ENCODE data around the gene IFNG-AS1. TPM values are rescaled to one million over a fixed set of nuclear protein-coding genes. Genes with fewer than 3 reads are reported as not detected.

The IFNG-AS1 gene
- 1 to 10 TPM in 1 of 2 donors, under 1 TPM in 1; 0.15 to 1.0 TPM for total RNA-seq
- long read RNA-seq, partial matches to known transcripts: 0 of 2 reads
- long read RNA-seq, other reads (novel, unspliced or antisense): 2 of 2 reads

DNA sequence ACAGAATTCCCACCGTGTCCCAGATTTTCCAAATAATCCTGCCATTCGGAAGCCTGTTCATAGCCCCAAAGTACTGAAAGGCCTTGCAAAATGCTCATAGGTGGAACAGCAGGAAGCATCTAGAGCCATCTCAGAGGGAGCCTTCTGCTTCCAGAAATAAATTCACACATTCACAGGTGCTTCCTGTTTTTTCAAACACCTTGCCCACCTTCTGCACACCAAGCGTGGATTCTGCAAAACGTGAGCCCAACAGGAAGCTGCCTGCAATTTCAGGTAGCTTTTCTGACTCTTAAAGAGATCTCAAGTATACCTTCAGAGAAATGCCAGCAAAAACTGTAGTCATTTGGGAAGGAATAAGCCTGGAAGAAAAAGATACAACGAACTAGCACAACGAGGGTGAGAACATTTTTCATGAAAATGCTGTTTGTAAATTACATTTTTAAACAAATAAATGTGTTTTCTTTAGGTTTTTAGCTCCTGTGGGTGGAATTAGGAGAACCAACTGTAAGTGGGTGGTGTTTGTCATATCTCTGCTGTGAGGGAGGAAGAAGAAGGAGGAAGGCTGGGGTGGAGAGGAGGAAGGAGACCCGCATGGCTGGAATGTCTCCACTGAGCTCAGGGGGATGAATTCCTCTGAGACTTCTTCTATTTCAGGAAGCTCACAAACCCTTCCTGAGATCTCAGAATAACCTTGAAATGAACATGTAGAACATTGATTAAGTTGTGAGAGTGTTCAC is at the start of gene IFNG-AS1:
IFNG-AS1 (plus strand) TSS at position 264 of the 737 bp plus-strand sequence.
- DNase-seq (no peak), ATAC-seq (no peak)
- intact Hi-C loops (cut with DNase I): no loop called here

DNA sequence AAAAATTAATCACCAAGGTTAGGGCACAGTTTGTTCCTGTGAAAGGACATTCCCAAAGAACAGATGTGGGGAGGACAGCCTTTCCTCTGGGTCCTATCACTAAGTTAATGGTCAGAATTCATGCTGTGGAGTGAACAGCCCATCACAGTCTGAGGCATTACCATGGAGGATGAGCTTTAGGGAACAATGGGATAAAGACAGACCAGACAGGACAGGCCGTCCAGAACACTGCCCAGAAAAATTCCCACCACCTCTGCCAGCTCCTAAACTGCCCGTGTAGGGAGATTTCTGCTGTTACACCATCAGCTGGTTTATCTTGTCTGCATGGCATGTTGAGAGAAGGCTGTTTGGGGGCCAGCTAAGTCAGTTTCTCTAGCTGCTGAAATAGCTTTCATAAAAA is 49.6 kb upstream of the IFNG-AS1 start:
- ATAC-seq (peak; percentile 83), DNase-seq (no peak)
- intact Hi-C loops (cut with DNase I): loop anchor here (5.0 to 10.0 kb wide), 5 partner anchors 215 to 582 kb away; partner anchors contain the start of gene DYRK2 (in 1 of the 2)

DNA sequence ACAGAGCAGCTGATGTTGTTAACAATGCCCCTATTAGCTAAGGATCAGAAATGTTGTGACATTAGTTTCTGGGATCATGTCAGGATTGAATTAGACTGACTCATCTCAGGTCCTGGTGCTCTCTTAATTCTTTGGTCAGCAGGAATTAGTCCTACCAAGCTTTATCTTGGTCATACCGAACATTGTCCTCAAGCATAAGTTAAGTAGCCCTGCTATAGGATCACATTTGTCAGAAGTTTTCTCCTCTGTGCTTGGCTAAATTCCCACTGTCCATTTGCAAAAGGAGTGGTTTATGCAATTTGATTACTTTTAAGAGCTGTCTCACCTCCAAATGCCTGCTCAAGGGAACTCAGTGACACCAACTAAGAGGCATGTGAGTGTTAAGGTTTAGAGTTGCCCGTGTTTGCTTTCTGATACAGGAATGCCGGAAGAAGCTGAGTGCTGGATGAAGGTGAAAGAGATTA is 48.4 kb upstream of the IFNG-AS1 start:
- intact Hi-C loops (cut with DNase I): loop anchor here (5.0 to 10.0 kb wide), 5 partner anchors 216 to 584 kb away; partner anchors contain the start of gene DYRK2 (in 1 of the 2)
- DNase-seq: no peak
- ATAC-seq: peak; percentile 23 to 57

DNA sequence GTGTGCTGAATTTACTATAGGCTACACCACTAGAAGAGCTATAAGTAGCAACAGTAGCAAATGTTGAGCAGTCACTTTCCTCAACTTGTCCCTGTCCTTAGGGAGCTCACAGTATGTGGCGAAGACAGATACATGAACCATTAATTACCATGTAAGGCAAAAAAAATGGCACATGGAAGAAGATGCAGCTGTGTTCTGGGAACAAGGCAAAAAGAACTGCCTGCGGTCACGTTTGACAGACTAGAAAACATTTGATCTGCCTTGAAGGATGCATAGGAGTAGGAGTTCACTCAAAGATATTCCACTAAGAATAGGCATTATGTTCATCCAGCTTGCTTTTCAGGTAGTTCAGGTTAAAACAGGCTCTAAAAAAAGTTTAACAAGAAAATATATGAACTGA is 46.5 kb upstream of the IFNG-AS1 start:
- DNase-seq (no peak), ATAC-seq (no peak)
- intact Hi-C loops (cut with DNase I): loop anchor here (5.0 to 10.0 kb wide), 5 partner anchors 218 to 585 kb away; partner anchors contain the start of gene DYRK2 (in 1 of the 2)

GRCh38 chr12:67943141-67943892 is 45.9 kb upstream of the IFNG-AS1 start:
- DNase-seq: peak; percentile 53
- intact Hi-C loops (cut with DNase I): loop anchor here (5.0 to 10.0 kb wide), 5 partner anchors 219 to 586 kb away; partner anchors contain the start of gene DYRK2 (in 1 of the 2)

DNA sequence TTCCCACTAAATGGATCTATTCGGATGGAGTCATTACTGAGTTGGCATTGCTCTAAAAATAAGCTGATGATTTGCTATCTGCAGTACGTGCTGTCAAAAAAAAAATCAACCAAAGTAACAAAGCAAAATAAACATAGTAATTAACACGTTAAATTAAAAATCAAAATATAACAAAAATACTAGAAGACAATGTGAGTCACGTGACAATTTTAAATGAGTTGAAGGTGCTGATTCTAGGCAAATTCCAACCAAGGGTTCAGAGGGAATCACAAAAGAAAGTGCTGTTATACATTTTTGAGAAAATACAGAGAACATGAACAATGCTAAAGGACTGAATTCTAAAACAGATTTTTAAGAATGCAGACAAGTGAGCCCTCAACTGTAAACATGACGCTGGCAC is 45.2 kb upstream of the IFNG-AS1 start:
- no peak for ATAC-seq

More at GRCh38 chr12:67943141-67943892, 45.9 kb upstream of the IFNG-AS1 start:
- peak; percentile 80 to 83 for ATAC-seq

DNA sequence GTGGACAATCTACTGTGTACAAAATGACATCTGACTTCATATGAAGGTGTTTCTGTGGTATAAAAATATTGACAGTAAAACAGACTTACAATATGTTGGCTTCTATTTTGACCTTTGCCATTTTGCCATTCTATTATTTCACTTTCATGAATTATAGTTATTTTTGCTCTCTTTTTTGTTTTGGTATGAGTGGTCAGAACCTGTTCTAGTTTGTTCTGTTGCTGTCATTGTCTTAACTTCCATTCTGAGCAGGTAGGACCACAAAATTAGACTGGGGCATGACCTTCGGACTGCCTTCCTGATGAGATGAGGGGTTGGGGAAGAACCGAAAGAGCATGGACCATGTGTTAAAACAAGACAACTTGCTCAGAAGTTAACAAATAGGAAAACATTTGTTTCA is 36.5 kb upstream of the IFNG-AS1 start:
- DNase-seq: no peak
- intact Hi-C loops (cut with DNase I): no loop called here
- ATAC-seq: no peak

More for the DNA sequence above, 45.2 kb upstream of the IFNG-AS1 start:
- intact Hi-C loops (cut with DNase I): loop anchor here (5.0 to 10.0 kb wide), 5 partner anchors 219 to 587 kb away; partner anchors contain the start of gene DYRK2 (in 1 of the 2)
- no peak for DNase-seq

DNA sequence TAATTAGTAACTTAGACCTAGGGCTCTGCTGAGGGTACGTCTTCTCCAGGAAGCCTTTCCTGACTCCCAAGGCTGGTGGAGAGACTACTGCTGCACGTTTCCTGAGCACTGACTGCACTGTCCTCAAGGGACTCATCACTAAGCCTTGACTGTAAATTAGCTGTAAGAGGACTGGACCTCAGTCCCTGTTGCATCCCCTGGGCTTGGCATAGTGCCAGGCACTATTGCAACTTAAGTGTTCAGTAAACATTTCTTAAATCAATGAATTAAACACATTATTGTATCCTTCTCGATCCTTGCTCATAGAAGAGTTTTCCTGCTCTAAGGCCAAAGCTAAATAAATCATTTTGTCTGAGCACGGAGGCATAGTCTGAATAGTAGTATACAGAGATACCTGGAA is 31.9 kb upstream of the IFNG-AS1 start:
- intact Hi-C loops (cut with DNase I): no loop called here
- no peak for DNase-seq
- ATAC-seq: peak in 1 of 2 donors; percentile 47

- DNase-seq: no peak
- peak in 1 of 2 donors; percentile 48 for ATAC-seq
- intact Hi-C loops (cut with DNase I): no loop called here
These were observed 31.1 kb upstream of the IFNG-AS1 start for GRCh38 chr12:67958187-67958586.

DNA sequence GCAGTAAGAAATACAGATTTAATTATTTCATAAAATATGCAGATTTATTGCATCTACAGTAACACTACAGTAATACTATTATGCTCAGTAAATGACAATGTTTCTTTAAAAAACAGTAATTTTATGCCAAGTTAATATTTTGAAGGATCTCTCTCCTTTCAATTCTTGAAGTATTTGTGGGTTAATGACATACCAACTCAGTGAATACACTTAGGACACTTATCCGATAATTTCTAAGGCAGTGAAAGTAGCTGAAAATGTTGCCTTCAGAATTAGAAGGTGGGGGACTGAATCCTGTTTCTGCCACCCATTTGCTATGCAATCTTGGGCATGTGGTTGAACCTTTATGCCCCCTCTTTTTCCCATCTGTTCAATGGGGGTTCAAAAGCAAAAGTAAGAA is 24.8 kb upstream of the IFNG-AS1 start:
- no peak for ATAC-seq
- intact Hi-C loops (cut with DNase I): no loop called here
- DNase-seq: no peak

DNA sequence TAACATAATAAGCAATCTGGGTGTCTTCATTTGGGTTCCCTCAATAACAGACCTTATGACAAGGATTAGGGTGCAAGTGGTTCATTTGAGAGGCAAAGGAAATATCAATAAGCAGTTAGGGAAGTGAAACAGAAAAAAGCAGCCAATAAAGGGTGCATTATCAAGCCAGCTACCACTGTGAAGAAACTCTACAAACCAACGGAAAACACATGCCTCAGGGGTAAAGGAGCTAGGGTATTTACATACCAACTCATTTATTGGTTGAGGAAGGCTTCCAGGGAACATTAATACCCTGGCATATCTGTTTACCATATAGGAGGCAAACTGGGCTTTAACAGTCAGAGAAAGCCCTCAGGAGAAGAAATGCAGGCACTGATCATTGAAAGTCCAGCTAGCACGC is 22.7 kb upstream of the IFNG-AS1 start:
- ATAC-seq (no peak), DNase-seq (no peak)
- intact Hi-C loops (cut with DNase I): no loop called here

- DNase-seq (no peak), ATAC-seq (no peak)
- intact Hi-C loops (cut with DNase I): no loop called here
These were observed 20.9 kb upstream of the IFNG-AS1 start for GRCh38 chr12:67968321-67968720.

DNA sequence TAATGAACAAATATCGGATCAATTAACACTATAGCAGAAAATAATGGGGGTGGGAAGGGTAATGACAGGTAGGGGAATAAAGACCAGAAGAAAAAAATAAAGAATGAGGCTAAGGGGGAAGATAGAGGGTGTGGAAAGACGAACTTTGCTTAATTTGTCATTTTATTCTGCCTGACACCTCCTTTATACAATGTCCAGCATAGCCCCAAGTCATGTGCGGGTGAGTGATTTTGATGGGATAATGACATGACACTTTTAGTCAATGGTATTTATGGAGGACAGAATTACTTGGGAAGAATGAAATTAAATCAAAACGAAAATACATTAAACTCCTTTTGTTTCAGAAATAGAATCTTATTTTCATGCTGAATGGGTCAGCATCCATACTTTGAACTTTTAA is 20.5 kb upstream of the IFNG-AS1 start:
- ATAC-seq (peak; percentile 24 to 64), DNase-seq (no peak)
- intact Hi-C loops (cut with DNase I): no loop called here

GRCh38 chr12:67969134-67969802 is 20.0 kb upstream of the IFNG-AS1 start:
- DNase-seq: no peak
- ATAC-seq: peak; percentile 82 to 92

GRCh38 chr12:67977668-67978067 is 11.6 kb upstream of the IFNG-AS1 start:
- intact Hi-C loops (cut with DNase I): loop anchor here in 1 of 2 donors (10.0 kb wide), 1 partner anchor 543 kb away; no protein-coding TSS in a partner anchor
- ATAC-seq: peak; percentile 23 to 74

More at GRCh38 chr12:67969134-67969802, 20.0 kb upstream of the IFNG-AS1 start:
- intact Hi-C loops (cut with DNase I): no loop called here

DNA sequence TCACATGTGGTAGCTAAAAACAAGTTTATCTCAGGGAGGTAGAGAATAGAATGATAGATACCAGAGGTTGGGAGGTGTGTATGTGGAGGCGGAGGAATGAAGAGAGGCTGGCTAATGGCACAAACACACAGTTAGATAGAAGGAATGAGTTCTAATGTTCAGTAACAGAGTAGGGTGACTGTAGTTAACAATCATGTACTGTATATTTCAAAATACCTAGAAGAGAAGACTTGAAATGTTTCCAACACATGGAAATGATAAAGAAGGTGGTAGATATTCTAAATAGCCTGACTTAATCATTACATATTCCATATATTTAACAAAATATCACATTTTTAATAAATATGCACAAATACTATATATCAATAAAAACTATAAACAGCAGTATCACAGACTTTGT is 8.9 kb upstream of the IFNG-AS1 start:
- DNase-seq (no peak), ATAC-seq (no peak)
- intact Hi-C loops (cut with DNase I): no loop called here

More at GRCh38 chr12:67977668-67978067, 11.6 kb upstream of the IFNG-AS1 start:
- DNase-seq: no peak

GRCh38 chr12:67981287-67982162 is 7.7 kb upstream of the IFNG-AS1 start:
- intact Hi-C loops (cut with DNase I): no loop called here
- peak in 1 of 2 donors; percentile 76 for ATAC-seq

GRCh38 chr12:67982164-67982563 is 7.1 kb upstream of the IFNG-AS1 start:
- intact Hi-C loops (cut with DNase I): no loop called here
- no peak for DNase-seq
- ATAC-seq: no peak

More at GRCh38 chr12:67981287-67982162, 7.7 kb upstream of the IFNG-AS1 start:
- DNase-seq: no peak

Measured in left cardiac atrium (tissue), 4 donors.